ENCODE data around the gene DGCR8. TPM values are rescaled to one million over a fixed set of nuclear protein-coding genes. Genes with fewer than 3 reads are reported as not detected.
"Not testable (repeated sequence)": the region's sequence is repeated elsewhere in the genome, so short reads cannot be mapped to it uniquely, and the experiment has no call there.

The DGCR8 gene
- total RNA-seq, 1 donor from 2014 or later = 42.2 TPM

DNA sequence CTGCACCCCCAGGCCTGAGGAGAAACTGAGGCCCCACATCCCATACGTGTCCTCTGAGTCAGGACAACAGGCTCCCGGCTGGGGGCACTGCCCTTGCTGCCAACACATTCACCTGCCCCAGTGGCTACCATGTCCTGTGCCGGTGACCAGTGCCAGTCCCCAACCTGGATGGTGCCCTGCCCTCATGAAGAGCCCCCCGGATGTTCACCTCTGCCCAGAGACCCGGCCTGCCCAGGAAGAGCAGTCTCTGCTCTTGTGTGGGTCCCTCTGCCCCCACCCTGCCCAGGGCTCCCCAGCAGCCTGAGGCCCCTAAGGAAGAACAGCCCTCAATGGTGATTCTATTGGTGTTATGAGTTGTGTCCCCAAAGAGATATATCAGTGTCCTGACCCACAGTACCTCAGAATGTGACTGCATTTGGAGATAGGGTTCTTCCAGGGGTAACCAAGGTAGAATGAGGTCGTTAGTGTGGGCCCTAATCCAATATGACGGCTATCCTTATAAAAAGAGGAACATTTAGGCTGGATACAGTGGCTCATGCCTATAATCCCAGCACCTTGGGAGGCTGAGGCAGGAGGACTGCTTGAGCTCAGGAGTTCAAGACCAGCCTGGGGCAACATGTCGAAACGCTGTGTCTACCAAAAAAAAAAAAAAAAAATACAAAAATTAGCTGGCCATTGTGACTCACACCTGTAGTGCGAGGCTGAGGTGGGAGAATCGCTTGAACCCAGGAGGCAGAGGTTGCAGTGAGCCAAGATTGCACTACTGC lies 13.2 kb upstream of the DGCR8 start:
- no peak for DNase-seq

DNA sequence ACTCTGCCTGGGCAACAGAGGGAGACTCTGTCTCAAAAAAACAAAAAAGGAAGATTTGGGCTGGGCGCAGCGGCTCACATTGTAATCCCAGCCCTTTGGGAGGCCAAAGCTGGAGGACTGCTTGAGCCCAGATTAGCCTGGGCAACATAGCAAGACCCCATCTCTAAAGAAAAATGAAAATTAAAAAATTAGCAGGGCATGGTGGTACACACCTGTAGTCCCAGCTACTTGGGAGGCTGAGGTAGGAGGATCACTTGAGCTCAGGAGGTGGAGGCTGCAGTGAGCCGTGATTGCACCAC lies 12.7 kb upstream of the DGCR8 start:
- DNase-seq = not testable (repeated sequence)

DNA sequence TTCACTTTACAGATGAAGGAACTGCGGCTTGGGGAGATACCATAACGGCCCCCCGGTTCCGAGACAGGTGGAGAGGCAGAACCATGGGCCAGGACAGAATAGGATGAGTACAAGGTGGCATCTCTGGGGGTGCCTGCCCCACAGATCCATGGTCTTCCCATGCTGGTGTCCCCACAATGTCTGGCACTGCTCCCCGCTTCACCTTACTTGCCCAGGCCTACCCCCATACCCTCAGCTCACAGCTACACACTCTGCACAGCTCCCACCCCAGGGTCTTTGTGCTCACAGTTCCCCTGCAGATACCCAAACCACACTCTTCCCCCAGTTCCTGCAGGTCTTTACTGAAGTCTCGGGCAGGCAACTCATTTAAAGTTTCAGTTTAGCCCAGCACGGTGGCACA lies 11.4 kb upstream of the DGCR8 start:
- no peak for DNase-seq

DNA sequence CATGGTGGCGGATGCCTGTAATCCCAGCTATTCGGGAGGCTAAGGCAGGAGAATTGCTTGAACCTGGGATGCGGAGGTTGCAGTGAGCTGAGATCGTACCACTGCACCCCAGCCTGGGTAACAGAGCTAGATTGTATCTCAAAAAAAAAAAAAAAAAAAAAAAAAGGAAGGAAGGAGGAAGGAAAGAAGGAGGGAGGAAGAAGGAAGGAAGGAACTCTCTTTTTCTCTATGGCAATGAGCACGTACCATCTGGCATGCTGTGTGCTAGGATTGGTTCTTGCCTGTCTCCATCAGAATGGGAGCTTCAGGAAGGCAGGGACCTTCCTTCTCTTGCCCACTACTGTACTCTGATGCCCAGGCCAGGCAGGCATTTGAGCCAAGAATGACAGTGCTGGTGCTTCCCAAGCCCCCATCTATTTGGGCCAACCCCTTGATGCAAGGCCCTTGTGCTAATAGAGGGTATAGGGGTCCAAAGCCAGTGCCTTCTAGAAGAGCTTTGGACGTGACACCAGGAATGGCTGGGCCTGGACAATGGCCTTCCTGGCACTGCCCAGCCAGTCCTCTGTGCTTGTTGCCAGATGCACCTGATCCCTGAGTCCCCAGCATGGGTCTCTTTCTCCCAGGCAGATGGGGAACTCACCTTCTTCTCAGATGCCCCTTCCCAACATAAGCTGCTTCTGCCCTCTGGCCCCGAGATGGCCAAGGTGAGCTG lies 10.6 kb upstream of the DGCR8 start:
- no peak for DNase-seq

DNA sequence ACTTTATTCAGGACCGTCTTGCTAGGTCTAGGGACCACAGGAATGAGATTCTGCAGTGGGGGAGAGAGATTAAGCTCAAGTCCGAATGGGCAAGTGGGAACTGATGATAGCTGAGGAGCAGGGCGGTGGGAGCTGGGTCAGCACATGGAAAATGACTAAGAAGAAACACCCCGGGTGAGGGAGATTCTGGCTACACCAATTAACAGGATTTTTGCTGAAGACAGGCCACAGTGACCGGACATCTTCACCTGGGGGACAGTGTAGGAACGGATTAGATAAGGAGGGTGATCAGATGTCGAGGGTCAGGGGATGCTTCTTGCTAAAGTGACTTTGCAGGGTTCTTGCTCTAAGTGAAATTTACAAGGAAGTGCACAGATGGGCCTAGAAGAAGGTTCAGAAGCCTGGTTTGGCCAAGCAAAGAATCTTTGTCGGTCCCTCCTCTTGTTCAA lies 8.5 kb upstream of the DGCR8 start:
- DNase-seq = no peak

DNA sequence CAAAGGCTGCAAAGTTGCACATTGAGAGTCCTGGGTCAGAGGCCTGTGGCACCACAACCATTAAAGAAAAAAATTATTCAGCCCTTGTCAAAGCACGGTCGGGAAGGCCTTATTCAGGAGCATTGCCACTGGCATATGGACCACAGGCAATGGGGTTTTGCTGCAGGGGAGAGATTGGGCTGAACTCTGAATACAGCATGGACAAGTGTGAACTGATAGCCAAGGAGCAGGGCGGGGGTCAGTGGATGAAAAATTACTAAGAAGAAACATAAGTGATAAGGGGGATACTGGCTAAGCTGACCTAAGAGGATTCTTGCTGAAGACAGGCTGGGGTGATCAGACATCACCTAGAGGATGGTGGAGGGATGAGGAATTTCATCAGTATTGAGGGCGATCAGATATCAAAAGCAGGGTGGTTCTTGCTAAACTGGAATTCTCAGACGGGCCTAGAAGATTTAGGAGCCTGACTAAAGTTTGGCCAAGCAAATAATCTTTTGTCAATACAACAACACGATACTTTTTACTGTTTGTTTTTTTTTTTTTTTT lies 3.3 kb upstream of the DGCR8 start:
- DNase-seq = no peak

DNA sequence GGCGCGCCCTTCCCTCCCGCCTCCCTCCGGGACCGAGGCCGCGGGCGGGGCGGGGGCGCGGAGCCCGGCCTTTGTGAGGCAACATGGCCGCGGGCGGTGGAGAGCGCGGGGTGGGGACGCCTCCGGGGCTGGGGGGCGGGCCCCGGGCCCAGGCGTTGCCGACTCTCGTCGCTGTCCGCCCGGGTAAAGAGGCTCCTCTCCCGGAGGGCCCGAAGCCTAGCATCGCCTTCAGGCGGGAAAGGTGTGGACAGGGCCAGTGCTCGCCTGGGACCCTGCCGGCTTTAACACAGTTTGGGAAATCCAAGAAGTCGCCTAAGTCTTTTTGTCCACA lies 369 bp downstream of the DGCR8 start:
- peak; percentile 70 for DNase-seq

DNA sequence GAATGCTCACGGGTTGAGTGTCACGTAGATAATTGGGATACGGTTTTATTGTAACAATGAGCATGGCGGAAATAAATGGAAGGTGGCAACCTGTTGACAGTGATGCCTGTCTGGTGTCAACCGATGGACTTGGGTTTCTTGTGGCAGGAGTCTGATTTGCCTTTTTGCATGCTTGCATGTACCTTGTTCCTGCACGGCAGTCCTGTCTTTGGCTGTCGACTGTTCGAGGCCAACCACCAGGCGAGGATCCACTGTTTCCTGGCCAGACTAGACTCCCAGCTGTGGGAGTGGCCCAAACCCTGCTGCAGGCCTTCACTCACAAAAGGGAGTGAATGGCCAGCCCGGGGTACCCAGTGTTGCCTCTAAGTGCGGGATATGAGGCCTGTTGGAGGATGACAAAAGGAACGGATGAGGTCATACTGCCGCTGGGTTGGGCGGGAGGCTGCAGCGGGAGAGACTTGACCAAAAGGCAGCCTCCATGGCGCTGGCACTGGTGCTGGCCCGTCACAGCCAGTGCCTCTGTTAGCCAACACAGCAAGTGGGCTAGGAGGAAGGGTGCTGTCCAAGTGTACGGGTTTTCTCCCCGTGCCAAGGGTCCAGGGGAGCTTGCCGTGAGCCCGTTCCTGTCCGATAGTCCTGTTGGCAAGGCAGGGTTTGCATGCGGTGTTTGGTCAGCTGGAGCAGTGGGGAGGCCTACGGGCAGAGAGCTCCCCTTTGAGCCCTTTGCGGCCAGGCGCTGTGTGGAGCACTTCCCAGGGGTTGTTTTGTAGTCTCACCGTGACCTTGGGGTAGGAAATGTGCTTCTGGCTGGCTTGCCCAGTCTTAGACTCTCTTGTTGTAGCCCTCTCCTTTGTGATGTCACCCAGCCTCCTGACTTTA lies 974 bp downstream of the DGCR8 start:
- DNase-seq = peak; percentile 62

DNA sequence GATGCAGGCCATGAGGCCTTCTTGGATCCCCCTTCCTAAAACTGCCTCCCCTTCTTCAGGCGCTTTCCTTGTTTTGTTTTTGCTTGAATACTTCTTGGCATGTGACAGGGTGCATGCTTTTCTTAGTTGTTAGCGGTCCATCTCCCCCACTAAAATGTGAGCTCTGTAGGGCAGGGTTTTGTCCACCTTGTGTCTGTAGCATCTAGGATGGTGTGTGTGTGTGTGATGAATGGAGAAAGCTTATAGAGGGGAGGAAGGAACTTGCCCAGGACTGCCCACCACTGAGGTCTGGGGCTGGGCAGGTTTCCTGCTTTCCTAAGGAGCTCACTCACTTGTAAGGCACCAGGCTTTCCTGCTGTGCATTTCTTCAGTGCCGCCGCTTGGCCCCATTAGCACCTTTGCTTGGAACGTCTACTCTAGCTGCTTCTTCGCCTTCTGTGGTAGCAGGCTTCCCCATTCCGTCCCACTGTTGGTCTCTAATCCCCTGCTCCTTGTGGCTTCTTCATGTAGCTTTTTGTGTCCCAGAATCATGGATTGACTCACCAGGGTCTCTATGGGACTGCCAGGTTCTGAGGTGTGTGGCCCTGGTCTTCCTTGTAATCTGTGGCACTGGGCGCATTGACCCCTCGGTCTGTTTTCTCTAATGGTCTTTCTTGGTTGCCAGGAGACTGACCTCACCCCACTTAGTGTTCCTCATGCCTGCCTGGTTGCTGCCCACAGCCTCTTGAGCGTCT lies 3.3 kb downstream of the DGCR8 start:
- DNase-seq = no peak

DNA sequence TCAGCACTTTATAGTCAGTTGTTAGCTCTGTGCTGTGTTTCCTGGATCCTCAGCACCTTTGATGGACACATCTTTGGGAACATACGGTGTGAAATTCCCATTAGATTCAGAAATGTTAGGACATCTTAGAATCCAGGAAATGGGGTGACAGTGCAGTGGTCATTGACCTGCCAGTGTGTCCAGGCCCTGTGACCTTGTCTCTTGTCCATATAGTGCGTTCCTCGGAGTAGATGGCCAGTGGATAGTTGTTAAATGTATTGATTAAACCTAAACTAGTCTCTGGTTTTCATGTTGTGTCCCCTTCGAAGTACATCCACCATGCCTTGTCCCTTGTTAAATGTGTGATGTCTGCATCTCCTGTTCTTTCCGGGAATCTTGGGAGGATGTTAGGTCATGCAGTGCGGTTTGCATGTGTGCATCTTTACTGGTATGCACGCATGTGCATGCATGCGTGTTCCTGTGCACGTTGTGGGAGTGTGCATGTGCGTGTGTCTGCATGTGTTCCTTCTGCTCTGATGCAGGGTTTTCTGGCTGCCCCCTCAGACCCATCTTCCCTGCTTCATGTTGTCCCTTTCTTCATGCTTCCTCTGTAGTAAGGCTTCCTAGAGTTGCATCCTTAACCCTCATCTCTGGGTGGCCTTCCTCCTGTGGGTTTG lies 4.0 kb downstream of the DGCR8 start:
- no peak for DNase-seq

DNA sequence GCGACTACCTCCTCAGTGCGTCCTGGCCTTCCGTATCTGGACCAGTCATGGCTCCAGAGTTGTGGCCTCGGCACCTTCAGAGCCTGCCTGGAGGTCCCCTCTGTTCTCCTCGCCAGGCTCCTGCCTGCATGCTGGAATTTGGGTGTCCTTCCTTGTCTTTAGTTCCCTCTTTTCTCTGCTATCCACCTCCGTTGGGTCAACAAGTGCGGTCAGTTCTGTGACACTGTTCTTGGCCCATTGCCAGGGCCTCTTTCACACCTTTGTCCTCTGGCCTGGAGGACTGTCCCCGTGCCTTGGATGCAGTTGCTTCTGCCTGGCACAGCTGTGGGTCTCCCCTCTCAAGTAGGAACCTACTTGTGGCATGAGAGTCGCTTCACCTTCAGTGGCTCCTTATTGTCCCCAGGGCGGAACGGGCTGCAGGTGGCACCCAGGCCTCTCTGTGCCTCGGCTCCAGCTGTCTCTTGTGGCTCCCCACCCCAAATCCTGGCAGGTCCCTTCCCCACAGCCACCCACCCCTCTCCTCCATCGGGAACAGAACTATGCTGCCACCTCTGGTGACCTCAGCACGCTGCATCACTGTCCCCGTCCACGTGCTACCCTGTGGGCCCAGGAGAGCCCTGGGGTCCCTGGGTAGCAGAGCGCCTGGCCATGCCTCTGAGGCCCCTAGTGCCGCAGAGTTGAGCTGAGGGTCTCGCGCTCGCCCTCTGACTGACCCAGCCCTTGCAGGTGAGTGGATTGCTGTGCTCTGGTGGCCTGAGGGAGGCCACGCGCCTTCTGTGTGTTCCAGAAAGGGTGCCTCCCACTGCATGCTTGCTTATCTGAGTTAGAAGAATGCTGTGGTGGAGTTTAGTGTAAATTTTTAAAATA lies 4.7 kb downstream of the DGCR8 start:
- no peak for DNase-seq

DNA sequence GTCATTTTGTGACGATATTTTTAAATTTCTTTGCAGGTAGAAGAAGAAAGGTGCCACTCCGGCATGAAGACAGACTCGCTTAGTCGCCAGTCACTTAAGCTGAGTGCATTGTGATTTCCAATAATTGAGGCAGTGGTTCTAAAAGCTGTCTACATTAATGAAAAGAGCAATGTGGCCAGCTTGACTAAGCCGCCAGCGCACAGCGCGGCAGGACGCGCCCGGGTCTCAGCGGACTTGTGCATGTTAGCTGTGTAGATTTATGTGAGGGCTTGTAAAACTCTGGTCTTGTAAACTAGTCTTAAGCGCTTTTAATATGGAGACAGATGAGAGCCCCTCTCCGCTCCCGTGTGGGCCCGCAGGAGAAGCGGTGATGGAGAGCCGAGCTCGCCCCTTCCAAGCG lies 5.6 kb downstream of the DGCR8 start:
- DNase-seq = no peak

DNA sequence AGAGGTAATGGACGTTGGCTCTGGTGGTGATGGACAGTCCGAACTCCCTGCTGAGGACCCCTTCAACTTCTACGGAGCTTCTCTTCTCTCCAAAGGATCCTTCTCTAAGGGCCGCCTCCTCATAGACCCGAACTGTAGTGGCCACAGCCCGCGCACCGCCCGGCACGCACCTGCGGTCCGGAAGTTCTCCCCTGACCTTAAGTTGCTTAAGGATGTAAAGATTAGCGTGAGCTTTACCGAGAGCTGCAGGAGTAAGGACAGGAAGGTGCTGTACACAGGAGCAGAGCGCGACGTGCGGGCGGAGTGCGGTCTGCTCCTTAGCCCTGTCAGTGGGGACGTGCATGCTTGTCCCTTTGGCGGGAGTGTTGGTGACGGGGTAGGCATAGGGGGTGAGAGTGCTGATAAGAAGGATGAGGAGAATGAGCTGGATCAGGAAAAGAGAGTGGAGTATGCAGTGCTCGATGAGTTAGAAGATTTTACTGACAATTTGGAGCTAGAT lies 6.1 kb downstream of the DGCR8 start:
- no peak for DNase-seq

DNA sequence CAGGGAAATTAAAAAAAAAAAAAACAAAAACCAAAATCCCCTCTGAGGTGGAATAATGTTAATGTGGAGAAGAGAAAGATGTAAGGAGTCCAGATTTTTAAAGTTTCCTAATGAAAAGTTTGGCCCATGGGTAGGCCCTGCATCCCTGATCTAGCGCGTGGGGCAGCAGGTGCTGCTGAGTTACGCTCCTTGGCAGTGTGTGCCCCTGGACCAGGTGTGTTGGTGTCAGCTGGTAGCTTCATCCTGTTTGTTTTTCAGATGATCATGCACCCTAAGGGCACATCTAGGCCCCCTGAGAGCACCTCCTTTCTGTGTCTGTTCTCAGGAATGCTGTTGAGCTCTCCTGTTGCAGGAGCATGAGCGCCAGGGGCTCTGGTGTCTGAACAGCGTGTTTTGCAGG lies 6.7 kb downstream of the DGCR8 start:
- no peak for DNase-seq

DNA sequence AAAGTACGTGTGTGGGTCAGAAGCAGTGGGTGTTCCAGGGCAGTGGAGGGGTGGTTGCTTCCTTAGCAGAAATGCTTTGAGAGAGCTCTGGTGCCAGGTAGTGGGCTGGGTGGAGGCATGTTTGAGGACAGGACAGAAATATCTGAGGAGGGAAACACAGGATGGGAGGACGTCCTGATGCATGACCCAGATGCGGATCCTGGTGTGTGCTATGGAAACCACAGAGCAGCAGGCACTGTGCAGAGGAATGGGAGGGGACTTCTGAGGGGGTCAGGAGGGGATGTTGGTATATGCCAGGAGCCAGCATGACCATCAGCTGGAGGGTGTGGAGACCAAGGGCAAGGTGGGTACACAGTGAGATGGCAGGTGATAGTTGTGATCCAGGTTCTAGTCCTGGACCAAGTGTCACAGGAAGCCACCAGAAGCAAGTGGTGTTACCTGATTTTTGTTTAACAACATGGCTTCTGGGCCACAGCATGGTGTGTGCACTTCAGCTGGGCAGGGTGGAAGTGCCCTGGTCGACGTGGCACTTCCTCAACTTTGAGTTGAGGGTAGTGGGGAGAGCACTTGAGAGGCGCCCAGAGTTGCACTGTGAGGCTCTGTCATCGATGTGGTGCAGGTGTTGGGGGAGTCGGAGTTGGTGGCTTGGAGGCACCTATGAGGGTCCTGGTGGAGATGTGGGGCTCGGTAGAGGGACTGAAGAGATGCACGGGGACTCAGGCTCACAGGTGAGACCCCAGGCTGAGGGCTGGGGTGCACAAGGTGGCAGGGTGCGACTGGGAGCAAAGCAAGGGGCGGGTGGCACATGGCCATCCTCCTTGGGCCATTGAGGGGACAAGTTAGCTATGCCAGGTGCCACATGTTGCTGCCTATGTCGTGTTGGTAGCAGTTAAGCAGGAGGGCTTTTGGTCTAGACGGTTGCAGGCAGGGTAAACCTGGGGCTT lies 7.5 kb downstream of the DGCR8 start:
- no peak for DNase-seq

DNA sequence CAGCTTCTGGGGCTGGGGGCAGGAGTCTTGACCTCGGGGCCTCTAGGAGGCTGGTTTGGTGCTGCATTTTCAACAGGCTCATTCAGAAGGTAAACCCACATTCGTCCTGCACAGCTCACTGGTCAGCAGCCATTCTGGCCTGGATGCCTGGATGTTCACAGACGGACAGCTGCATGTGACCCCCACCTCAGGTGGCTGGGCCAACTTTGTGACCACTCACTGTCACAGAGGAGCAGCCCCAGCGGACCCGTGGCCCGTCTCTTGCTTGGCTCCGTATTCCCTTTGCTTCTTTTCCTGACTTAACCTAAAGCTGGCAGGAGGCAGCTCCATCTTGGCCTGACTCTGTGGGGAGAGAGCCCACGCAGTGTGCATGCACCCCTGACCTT lies 8.2 kb downstream of the DGCR8 start:
- DNase-seq = no peak

DNA sequence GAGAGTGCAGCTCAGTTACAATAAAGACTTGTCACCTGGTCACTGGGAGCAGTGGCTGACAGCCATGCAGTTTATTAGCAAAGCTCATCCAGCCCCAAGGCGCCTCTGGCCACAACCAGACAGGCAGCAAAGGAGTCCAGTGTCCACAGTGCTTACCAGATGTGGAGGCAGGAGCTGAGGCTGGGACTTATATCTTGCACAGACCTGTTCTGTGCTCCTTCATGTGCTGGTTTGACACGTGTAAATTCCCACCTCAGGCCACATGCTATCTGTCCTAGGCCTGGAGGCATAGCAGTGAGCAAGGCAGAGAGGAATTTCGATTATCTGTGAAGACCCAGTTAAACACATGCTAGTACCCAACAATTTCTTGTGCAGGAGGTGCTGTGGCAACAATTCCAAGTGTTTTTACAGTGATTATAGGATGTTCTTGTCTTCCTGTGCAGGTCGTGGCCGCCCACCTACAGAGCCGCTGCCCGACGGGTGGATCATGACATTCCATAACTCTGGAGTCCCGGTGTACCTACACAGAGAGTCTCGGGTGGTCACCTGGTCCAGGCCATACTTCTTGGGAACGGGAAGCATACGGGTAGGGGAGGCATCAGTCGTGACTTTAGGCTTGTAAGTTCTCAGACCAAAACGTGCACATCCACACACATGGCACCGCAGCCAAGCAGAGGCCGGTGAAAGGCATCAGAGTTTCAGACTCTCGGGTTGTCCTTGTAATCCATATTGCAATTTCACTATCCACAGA lies 9.4 kb downstream of the DGCR8 start:
- no peak for DNase-seq

DNA sequence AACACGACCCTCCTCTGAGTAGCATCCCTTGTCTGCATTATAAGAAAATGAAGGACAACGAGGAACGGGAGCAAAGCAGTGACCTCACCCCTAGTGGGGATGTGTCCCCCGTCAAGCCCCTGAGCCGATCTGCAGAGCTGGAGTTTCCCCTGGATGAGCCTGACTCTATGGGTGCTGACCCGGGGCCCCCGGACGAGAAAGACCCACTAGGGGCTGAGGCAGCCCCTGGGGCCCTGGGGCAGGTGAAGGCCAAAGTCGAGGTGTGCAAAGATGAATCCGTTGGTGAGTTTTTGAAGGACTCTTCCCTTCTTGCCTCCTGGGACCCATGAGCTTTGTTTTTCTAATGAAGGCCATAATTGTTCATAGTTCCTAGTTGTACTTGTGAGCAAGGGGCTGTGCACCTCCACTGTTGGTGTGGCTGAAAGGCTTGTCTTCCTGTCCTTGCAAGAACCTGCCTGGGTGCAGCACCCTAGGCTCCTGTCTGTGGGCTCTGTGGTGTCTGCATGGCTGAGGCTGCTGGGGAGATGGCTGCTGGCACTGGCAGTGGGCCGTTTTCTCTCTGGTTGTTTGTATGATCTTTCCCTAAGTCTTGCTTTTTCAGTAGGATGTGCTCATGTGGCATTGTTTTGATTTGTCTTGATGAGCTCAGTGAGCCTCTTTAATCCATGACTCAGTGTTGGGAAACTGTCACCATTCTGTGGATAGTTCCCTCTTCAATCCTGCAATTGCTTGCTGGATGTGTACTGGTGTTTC lies 10.1 kb downstream of the DGCR8 start:
- DNase-seq = no peak

All from tongue (tissue), 2 donors.